ENCODE data around the gene SEC61B. TPM values are rescaled to one million over a fixed set of nuclear protein-coding genes. Genes with fewer than 3 reads are reported as not detected.

The SEC61B gene
- total RNA-seq, 2 experiments from 2014 or later = 122 to 124 TPM

- peaks cover 58% of the 10 kb centered on the region for H3K36me3 Mint-ChIP-seq (ENCODE audit: low read depth)
- peaks cover 62% of the 10 kb centered on the region for H3K4me1 Mint-ChIP-seq (ENCODE audit: low read depth)
- H3K9me3 Mint-ChIP-seq (ENCODE audit: insufficient read depth) = no peaks in the 10 kb centered on the region
- DNase-seq (no peak), ATAC-seq (no peak)
- CTCF ChIA-PET = interaction anchor here (0.6 to 2.1 kb wide), 5 partner anchors 12 to 791 kb away, joined by 3 to 28 read pairs (median 3); no protein-coding TSS in a partner anchor
- H3K27ac Mint-ChIP-seq = no peak overlapping the region
- no peaks in the 10 kb centered on the region for H3K27me3 Mint-ChIP-seq (ENCODE audit: low read depth)
- POLR2A ChIA-PET = no interaction called here
- peak overlapping the region; percentile 46 for H3K4me3 Mint-ChIP-seq
These were observed 2.1 kb upstream of the SEC61B start for GRCh38 chr9:99220011-99220410.

GRCh38 chr9:99221266-99221620 lies 839 bp upstream of the SEC61B start:
- Mint-ChIP-seq H3K27me3 (ENCODE audit: low read depth) (no peaks in the 10 kb centered on the region), H3K27ac (peak overlapping the region; percentile 88), H3K36me3 (ENCODE audit: low read depth) (peaks cover 52% of the 10 kb centered on the region), H3K4me3 (peak overlapping the region; percentile 97), H3K9me3 (ENCODE audit: insufficient read depth) (no peaks in the 10 kb centered on the region), H3K4me1 (ENCODE audit: low read depth) (peaks cover 59% of the 10 kb centered on the region)
- ChIA-PET POLR2A (interaction anchor here (1.0 to 2.6 kb wide), 8 partner anchors 11 to 576 kb away, joined by 3 to 16 read pairs (median 6); no protein-coding TSS in a partner anchor), CTCF (interaction anchor here (1.0 to 3.9 kb wide), 10 partner anchors 10 to 603 kb away, joined by 3 to 54 read pairs (median 3); no protein-coding TSS in a partner anchor)
- ATAC-seq = no peak
- DNase-seq = no peak

GRCh38 chr9:99222416-99223270 lies 561 bp downstream of the SEC61B start:
- POLR2A ChIA-PET = interaction anchor here (0.6 to 2.6 kb wide), 13 partner anchors 9 to 1594 kb away, joined by 3 to 16 read pairs (median 3); no protein-coding TSS in a partner anchor
- Mint-ChIP-seq H3K36me3 (ENCODE audit: low read depth) (peaks cover 44% of the 10 kb centered on the region), H3K27me3 (ENCODE audit: low read depth) (no peaks in the 10 kb centered on the region), H3K4me3 (peak overlapping the region; percentile 97), H3K4me1 (ENCODE audit: low read depth) (peaks cover 52% of the 10 kb centered on the region), H3K27ac (peak overlapping the region; percentile 99), H3K9me3 (ENCODE audit: insufficient read depth) (no peaks in the 10 kb centered on the region)
- CTCF ChIA-PET = interaction anchor here (0.6 to 3.9 kb wide), 12 partner anchors 9 to 82 kb away, joined by 3 to 54 read pairs (median 4); no protein-coding TSS in a partner anchor
- ATAC-seq = peak; percentile 56
- no peak for DNase-seq

- DNase-seq (no peak), ATAC-seq (no peak)
- Mint-ChIP-seq H3K9me3 (ENCODE audit: insufficient read depth) (no peaks in the 10 kb centered on the region), H3K4me1 (ENCODE audit: low read depth) (peaks cover 37% of the 10 kb centered on the region), H3K36me3 (ENCODE audit: low read depth) (peaks cover 44% of the 10 kb centered on the region), H3K27ac (no peak overlapping the region), H3K4me3 (no peak overlapping the region), H3K27me3 (ENCODE audit: low read depth) (no peaks in the 10 kb centered on the region)
- ChIA-PET POLR2A (no interaction called here), CTCF (interaction anchor here (1.4 kb wide), 1 partner anchor 40 kb away, joined by 5 read pairs; no protein-coding TSS in a partner anchor)
These were observed 2.4 kb downstream of the SEC61B start for GRCh38 chr9:99224445-99224844.

- Mint-ChIP-seq H3K27me3 (ENCODE audit: low read depth) (no peaks in the 10 kb centered on the region), H3K27ac (no peak overlapping the region), H3K4me1 (ENCODE audit: low read depth) (peaks cover 23% of the 10 kb centered on the region), H3K4me3 (no peak overlapping the region), H3K36me3 (ENCODE audit: low read depth) (peaks cover 50% of the 10 kb centered on the region), H3K9me3 (ENCODE audit: insufficient read depth) (no peaks in the 10 kb centered on the region)
- ChIA-PET CTCF (no interaction called here), POLR2A (no interaction called here)
- no peak for DNase-seq
- ATAC-seq = no peak
These were observed 4.0 kb downstream of the SEC61B start for GRCh38 chr9:99226054-99226453.

- Mint-ChIP-seq H3K4me3 (no peak overlapping the region), H3K27ac (no peak overlapping the region), H3K27me3 (ENCODE audit: low read depth) (no peaks in the 10 kb centered on the region), H3K4me1 (ENCODE audit: low read depth) (peaks cover 1% of the 10 kb centered on the region), H3K9me3 (ENCODE audit: insufficient read depth) (no peaks in the 10 kb centered on the region), H3K36me3 (ENCODE audit: low read depth) (peaks cover 39% of the 10 kb centered on the region)
- POLR2A ChIA-PET = no interaction called here
- ATAC-seq (no peak), DNase-seq (no peak)
- CTCF ChIA-PET = interaction anchor here (1.3 to 5.1 kb wide), 4 partner anchors 10 to 735 kb away, joined by 3 to 58 read pairs (median 18); no protein-coding TSS in a partner anchor
These were observed 8.1 kb downstream of the SEC61B start for GRCh38 chr9:99230206-99230605.

- Mint-ChIP-seq H3K27ac (no peak overlapping the region), H3K27me3 (ENCODE audit: low read depth) (no peaks in the 10 kb centered on the region), H3K9me3 (ENCODE audit: insufficient read depth) (no peaks in the 10 kb centered on the region), H3K4me1 (ENCODE audit: low read depth) (peaks cover 11% of the 10 kb centered on the region), H3K36me3 (ENCODE audit: low read depth) (peaks cover 37% of the 10 kb centered on the region), H3K4me3 (no peak overlapping the region)
- ChIA-PET POLR2A (interaction anchor here (0.6 to 2.4 kb wide), 4 partner anchors 9 to 292 kb away, joined by 3 to 16 read pairs (median 4); partner anchors contain the start of genes ALG2 and SEC61B), CTCF (interaction anchor here (0.6 to 5.1 kb wide), 50 partner anchors 9 to 1094 kb away, joined by 3 to 71 read pairs (median 4); partner anchors contain the start of genes ALG2 and SEC61B)
- peak; percentile 61 for DNase-seq
- peak; percentile 71 for ATAC-seq
These were observed 9.6 kb downstream of the SEC61B start for GRCh38 chr9:99231711-99232110.

- no peak overlapping the region for H3K27ac Mint-ChIP-seq
- peaks cover 24% of the 10 kb centered on the region for H3K36me3 Mint-ChIP-seq (ENCODE audit: low read depth)
- H3K4me1 Mint-ChIP-seq (ENCODE audit: low read depth) = peaks cover 13% of the 10 kb centered on the region
- ChIA-PET POLR2A (interaction anchor here (1.6 kb wide), 1 partner anchor 19 kb away, joined by 3 read pairs; no protein-coding TSS in a partner anchor), CTCF (interaction anchor here (0.7 to 5.1 kb wide), 7 partner anchors 12 to 71 kb away, joined by 3 to 71 read pairs (median 4); partner anchors contain the start of genes ALG2 and SEC61B)
- ATAC-seq (no peak), DNase-seq (no peak)
- H3K27me3 Mint-ChIP-seq (ENCODE audit: low read depth) = no peaks in the 10 kb centered on the region
- no peak overlapping the region for H3K4me3 Mint-ChIP-seq
- H3K9me3 Mint-ChIP-seq (ENCODE audit: insufficient read depth) = no peaks in the 10 kb centered on the region
These were observed 12.5 kb downstream of the SEC61B start for GRCh38 chr9:99234618-99235017.

GRCh38 chr9:99235069-99235468 lies 13.0 kb downstream of the SEC61B start:
- ChIA-PET POLR2A (interaction anchor here (1.6 kb wide), 1 partner anchor 19 kb away, joined by 3 read pairs; no protein-coding TSS in a partner anchor), CTCF (interaction anchor here (1.0 to 5.1 kb wide), 3 partner anchors 13 to 51 kb away, joined by 3 to 58 read pairs (median 4); partner anchors contain the start of genes ALG2 and SEC61B)
- DNase-seq (no peak), ATAC-seq (no peak)
- H3K9me3 Mint-ChIP-seq (ENCODE audit: insufficient read depth) = no peaks in the 10 kb centered on the region
- H3K4me1 Mint-ChIP-seq (ENCODE audit: low read depth) = peaks cover 13% of the 10 kb centered on the region
- peaks cover 24% of the 10 kb centered on the region for H3K36me3 Mint-ChIP-seq (ENCODE audit: low read depth)
- no peak overlapping the region for H3K27ac Mint-ChIP-seq
- no peak overlapping the region for H3K4me3 Mint-ChIP-seq
- H3K27me3 Mint-ChIP-seq (ENCODE audit: low read depth) = no peaks in the 10 kb centered on the region

GRCh38 chr9:99235926-99236634 lies 14.0 kb downstream of the SEC61B start:
- ChIA-PET CTCF (interaction anchor here (0.7 kb wide), 1 partner anchor 399 kb away, joined by 3 read pairs; no protein-coding TSS in a partner anchor), POLR2A (interaction anchor here (1.6 kb wide), 1 partner anchor 18 kb away, joined by 3 read pairs; no protein-coding TSS in a partner anchor)
- Mint-ChIP-seq H3K27ac (peak overlapping the region; percentile 6), H3K4me1 (ENCODE audit: low read depth) (peaks cover 13% of the 10 kb centered on the region), H3K36me3 (ENCODE audit: low read depth) (peaks cover 15% of the 10 kb centered on the region), H3K4me3 (no peak overlapping the region), H3K9me3 (ENCODE audit: insufficient read depth) (no peaks in the 10 kb centered on the region), H3K27me3 (ENCODE audit: low read depth) (no peaks in the 10 kb centered on the region)
- ATAC-seq (peak; percentile 60), DNase-seq (no peak)

- CTCF ChIA-PET = interaction anchor here (1.1 to 1.2 kb wide), 2 partner anchors 12 to 53 kb away, joined by 3 read pairs; no protein-coding TSS in a partner anchor
- DNase-seq = no peak
- no peaks in the 10 kb centered on the region for H3K9me3 Mint-ChIP-seq (ENCODE audit: insufficient read depth)
These were observed 15.3 kb downstream of the SEC61B start for GRCh38 chr9:99237356-99237755.

More at GRCh38 chr9:99237356-99237755, 15.3 kb downstream of the SEC61B start:
- H3K27ac Mint-ChIP-seq = no peak overlapping the region
- H3K4me3 Mint-ChIP-seq = no peak overlapping the region
- H3K4me1 Mint-ChIP-seq (ENCODE audit: low read depth) = peaks cover 13% of the 10 kb centered on the region
- no peak for ATAC-seq
- no peaks in the 10 kb centered on the region for H3K27me3 Mint-ChIP-seq (ENCODE audit: low read depth)
- POLR2A ChIA-PET = no interaction called here
- H3K36me3 Mint-ChIP-seq (ENCODE audit: low read depth) = peaks cover 8% of the 10 kb centered on the region
